Upper lobe of left lung (tissue), 4 donors: Measurements from ENCODE around the gene SEL1L3.

Experiments
- POLR2A ChIP-seq, 4 donors: fragments of 450-650 bp; IDR thresholded peaks; one replicate each; pipeline ENCODE4 v1.5.1; 2016 to 2017; ENCODE audit warnings: antibody characterized with exemption in 4 of 4, mild to moderate bottlenecking in 2 of 4
- POLR2AphosphoS5 ChIP-seq, 2 donors: sonication (generic); formaldehyde crosslinking; IDR thresholded peaks; one replicate each; pipeline ENCODE4 v1.5.1; 2017; ENCODE audit warnings: antibody characterized with exemption in 2 of 2

DNA sequence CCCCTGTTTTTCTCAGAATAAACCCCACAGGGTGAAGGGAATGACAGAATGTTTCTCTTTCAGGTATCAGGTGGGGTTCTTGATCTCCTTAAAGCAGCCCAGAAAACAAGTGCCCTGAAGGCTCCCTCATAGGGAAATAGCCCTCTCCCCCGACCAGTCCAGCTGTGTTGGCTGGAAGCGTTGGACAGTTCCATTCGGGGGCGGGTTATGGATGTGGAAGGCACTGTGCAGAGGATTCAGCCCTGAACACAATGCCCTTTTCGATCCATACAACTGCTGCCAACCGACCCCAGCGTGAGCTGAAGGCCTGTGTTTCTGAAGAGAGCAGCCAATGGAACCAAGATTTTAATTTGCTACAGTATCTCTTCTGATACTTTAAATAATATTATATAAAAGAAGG lies 41.5 kb downstream of the SEL1L3 start:
- TF ChIP-seq POLR2A (IDR thresholded peaks at IDR 0.05) = no peak
- TF ChIP-seq POLR2AphosphoS5 (IDR thresholded peaks at IDR 0.05) = no peak
